PC-3 (cell line): ENCODE results near the gene PLAGL2. TPM values are rescaled to one million over a fixed set of nuclear protein-coding genes. Genes with fewer than 3 reads are reported as not detected.

Experiments used
- ATAC-seq: fragments of 200-7000 bp; cut with Tn5 transposase; 2 replicates; pipeline ENCODE4 v1.9.1; 2020; ENCODE audit warnings: mild to moderate bottlenecking, moderate library complexity
- BruUV-seq: library from RNA; stranded (reverse); fragments of 400-500 nt; replicated peaks from 2 replicates; lab custom pipeline; 2021; lab: Mats Ljungman, UMichigan
- CTCF ChIA-PET: fragments of 300-600 bp; sonication (Branson Sonifier 250); formaldehyde crosslinking; loops from one replicate; lab custom pipeline; 2022; ENCODE audit warnings: antibody characterized with exemption; lab: Charles Lee
- POLR2A ChIA-PET: fragments of 300-600 bp; sonication (Branson Sonifier 250); formaldehyde crosslinking; loops from one replicate; lab custom pipeline; 2022; ENCODE audit warnings: antibody characterized with exemption; ENCODE audit not compliant: unreplicated experiment; lab: Charles Lee
- DNase-seq: peaks from one replicate; pipeline ENCODE4 v3.0.0-alpha.2; 2015
- H2AFZ ChIP-seq: fragments of 300-600 bp; sonication (generic); 2 replicates; pipeline ENCODE4 v1.6.0; 2016; ENCODE audit warnings: antibody characterized with exemption, low read length
- H3F3A ChIP-seq: fragments of 300-600 bp; sonication (generic); one replicate; pipeline ENCODE4 v1.6.0; 2017; ENCODE audit warnings: antibody characterized with exemption, low read length, control low read depth, mild to moderate bottlenecking; ENCODE audit not compliant: unreplicated experiment
- H3K27ac ChIP-seq: fragments of 300-600 bp; sonication (generic); 2 replicates; pipeline ENCODE4 v1.5.1; 2016; ENCODE audit warnings: mild to moderate bottlenecking, low read length
- H3K27me3 ChIP-seq: fragments of 300-600 bp; sonication (generic); 2 replicates; pipeline ENCODE4 v1.6.1; 2016; ENCODE audit warnings: low read length, mixed read lengths
- H3K36me3 ChIP-seq: fragments of 300-600 bp; sonication (generic); 2 replicates; pipeline ENCODE4 v1.6.1; 2016; ENCODE audit warnings: low read depth, mixed run types, low read length, mixed read lengths
- H3K4me1 ChIP-seq: fragments of 300-600 bp; sonication (generic); 2 replicates; pipeline ENCODE4 v1.5.1; 2016; ENCODE audit warnings: low read length; ENCODE audit not compliant: insufficient read depth
- H3K4me2 ChIP-seq: fragments of 300-600 bp; sonication (generic); 2 replicates; pipeline ENCODE4 v1.6.0; 2016; ENCODE audit warnings: low read length
- H3K4me3 ChIP-seq: fragments of 300-600 bp; sonication (generic); 2 replicates; pipeline ENCODE4 v1.5.1; 2016; ENCODE audit warnings: mild to moderate bottlenecking, low read length, mixed read lengths
- H3K79me2 ChIP-seq: fragments of 300-600 bp; sonication (generic); 2 replicates; pipeline ENCODE4 v1.6.1; 2017; ENCODE audit warnings: low read length, mixed read lengths
- H3K9ac ChIP-seq: fragments of 300-600 bp; sonication (generic); 2 replicates; pipeline ENCODE4 v1.6.0; 2016; ENCODE audit warnings: mild to moderate bottlenecking, low read length
- H3K9me2 ChIP-seq: fragments of 300-600 bp; sonication (generic); replicated peaks from 2 replicates; pipeline ENCODE4 v1.6.1; 2016; ENCODE audit warnings: mixed run types, low read length, mixed read lengths
- H3K9me3 ChIP-seq: fragments of 300-600 bp; sonication (generic); 2 replicates; pipeline ENCODE4 v1.6.1; 2016; ENCODE audit warnings: low read length, mixed read lengths
- H4K20me1 ChIP-seq: fragments of 300-600 bp; sonication (generic); 2 replicates; pipeline ENCODE4 v1.6.1; 2016; ENCODE audit warnings: low read length, mixed read lengths
- EZH2 ChIP-seq: fragments of 300-600 bp; sonication (generic); IDR thresholded peaks from one replicate; pipeline ENCODE4 v1.6.1; 2017; ENCODE audit warnings: antibody characterized with exemption, mild to moderate bottlenecking, low read length; ENCODE audit not compliant: unreplicated experiment
- EZH2phosphoT487 ChIP-seq: fragments of 300-600 bp; sonication (generic); IDR thresholded peaks from 2 replicates; pipeline ENCODE4 v1.6.1; 2018; ENCODE audit warnings: mild to moderate bottlenecking, antibody characterized with exemption, low read length, borderline replicate concordance
- intact Hi-C: fragments of 100-400 bp; cut with micrococcal nuclease; formaldehyde crosslinking; loops from 2 replicates; pipeline ENCODE4 v1.9.0; 2023
- total RNA-seq: library from RNA; depleted of rRNA; stranded (reverse); fragments of >200 nt; gene quantifications from 2 replicates; pipeline ENCODE4 v1.2.3, GENCODE V29; 2014
- TF ChIP-seq, protein P1 (sequence below): fragments of 300-600 bp; sonication (generic); conservative IDR thresholded peaks from 2 replicates; pipeline ENCODE4 v1.5.1; 2017; ENCODE audit warnings: antibody characterized with exemption, low read depth, mild to moderate bottlenecking, low read length

PLAGL2 gene
- total RNA-seq, 1 experiment from 2014 or later = 4.4 TPM

DNA sequence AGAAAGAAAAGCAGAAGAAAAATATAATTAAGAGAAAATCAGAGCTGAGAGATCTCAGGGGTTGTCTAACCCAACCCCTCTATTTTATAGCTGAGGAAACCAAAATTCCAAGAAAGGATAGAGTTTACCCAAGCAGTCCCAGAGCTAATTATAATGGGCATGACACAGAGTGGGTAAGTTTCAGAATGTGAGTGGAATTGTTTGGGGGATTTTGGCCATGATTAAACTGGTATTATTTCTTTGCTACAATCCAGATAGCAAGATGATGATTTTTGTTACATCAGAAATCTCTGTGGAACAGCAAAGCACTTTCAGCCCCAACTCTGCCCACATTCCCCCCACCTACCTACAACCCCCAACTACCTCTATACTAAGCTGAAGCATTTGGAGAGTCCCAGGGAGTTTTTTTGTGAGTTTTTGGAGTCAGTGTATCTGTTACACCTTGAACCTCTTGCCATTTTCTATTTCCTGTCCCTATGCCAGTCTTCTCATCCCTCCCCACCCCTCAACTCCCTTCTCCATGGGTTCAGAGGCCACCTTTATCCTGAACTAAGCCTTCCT is 24.9 kb upstream of the PLAGL2 start:
- no peak overlapping the region for H3K4me3 ChIP-seq
- H3K4me1 ChIP-seq = no peaks in the 10 kb centered on the region
- H3K27ac ChIP-seq = no peak overlapping the region
- no peak overlapping the region for H3K4me2 ChIP-seq
- CTCF ChIA-PET = no interaction called here
- TF ChIP-seq, protein P1, sequence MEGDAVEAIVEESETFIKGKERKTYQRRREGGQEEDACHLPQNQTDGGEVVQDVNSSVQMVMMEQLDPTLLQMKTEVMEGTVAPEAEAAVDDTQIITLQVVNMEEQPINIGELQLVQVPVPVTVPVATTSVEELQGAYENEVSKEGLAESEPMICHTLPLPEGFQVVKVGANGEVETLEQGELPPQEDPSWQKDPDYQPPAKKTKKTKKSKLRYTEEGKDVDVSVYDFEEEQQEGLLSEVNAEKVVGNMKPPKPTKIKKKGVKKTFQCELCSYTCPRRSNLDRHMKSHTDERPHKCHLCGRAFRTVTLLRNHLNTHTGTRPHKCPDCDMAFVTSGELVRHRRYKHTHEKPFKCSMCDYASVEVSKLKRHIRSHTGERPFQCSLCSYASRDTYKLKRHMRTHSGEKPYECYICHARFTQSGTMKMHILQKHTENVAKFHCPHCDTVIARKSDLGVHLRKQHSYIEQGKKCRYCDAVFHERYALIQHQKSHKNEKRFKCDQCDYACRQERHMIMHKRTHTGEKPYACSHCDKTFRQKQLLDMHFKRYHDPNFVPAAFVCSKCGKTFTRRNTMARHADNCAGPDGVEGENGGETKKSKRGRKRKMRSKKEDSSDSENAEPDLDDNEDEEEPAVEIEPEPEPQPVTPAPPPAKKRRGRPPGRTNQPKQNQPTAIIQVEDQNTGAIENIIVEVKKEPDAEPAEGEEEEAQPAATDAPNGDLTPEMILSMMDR = no peak
- no peak for TF ChIP-seq EZH2
- POLR2A ChIA-PET = no interaction called here
- peaks cover 55% of the 10 kb centered on the region for H3K36me3 ChIP-seq
- H4K20me1 ChIP-seq = no peaks in the 10 kb centered on the region
- no TSS peak for BruUV-seq
- no peak for DNase-seq
- intact Hi-C loops = no loop called here
- no peaks in the 10 kb centered on the region for H3K27me3 ChIP-seq
- no peak overlapping the region for H2AFZ ChIP-seq
- no peak overlapping the region for H3K9ac ChIP-seq
- ATAC-seq = no peak
- H3K9me3 ChIP-seq = no peaks in the 10 kb centered on the region
- H3K79me2 ChIP-seq = no peaks in the 10 kb centered on the region
- H3K9me2 ChIP-seq = no peaks in the 10 kb centered on the region
- no peaks in the 10 kb centered on the region for H3F3A ChIP-seq

DNA sequence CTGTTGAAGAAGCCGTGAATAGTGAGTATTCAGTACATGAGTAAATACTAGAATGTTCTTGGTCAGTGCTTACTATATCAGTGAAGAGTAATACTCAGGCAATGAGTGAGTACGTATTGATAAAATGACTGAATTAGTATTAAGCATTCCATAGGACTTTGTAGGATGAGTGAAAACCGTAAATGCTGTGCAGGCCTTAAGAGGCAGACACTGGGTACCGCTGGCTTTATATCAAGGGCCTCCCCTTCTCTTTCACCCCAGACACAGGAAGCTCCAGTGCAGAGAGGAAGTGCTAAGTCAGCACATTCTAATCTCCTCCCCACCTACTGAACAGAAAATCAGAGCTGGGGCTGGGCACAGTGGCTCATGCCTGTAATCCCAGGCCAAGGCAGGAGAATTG is 24.3 kb upstream of the PLAGL2 start:
- H3K27ac ChIP-seq = no peak overlapping the region
- H3K4me3 ChIP-seq = no peak overlapping the region
- H4K20me1 ChIP-seq = no peaks in the 10 kb centered on the region
- H3K4me1 ChIP-seq = no peaks in the 10 kb centered on the region
- CTCF ChIA-PET = no interaction called here
- H3F3A ChIP-seq = no peaks in the 10 kb centered on the region
- H3K36me3 ChIP-seq = peaks cover 53% of the 10 kb centered on the region
- no peak for ATAC-seq
- no TSS peak for BruUV-seq
- no peak overlapping the region for H3K9ac ChIP-seq
- H3K9me2 ChIP-seq = no peaks in the 10 kb centered on the region
- H3K9me3 ChIP-seq = no peaks in the 10 kb centered on the region
- H3K79me2 ChIP-seq = no peaks in the 10 kb centered on the region
- TF ChIP-seq EZH2phosphoT487 (no peak), EZH2 (no peak)
- intact Hi-C loops = no loop called here
- no peaks in the 10 kb centered on the region for H3K27me3 ChIP-seq
- POLR2A ChIA-PET = no interaction called here
- H3K4me2 ChIP-seq = no peak overlapping the region
- no peak overlapping the region for H2AFZ ChIP-seq
- no peak for DNase-seq

DNA sequence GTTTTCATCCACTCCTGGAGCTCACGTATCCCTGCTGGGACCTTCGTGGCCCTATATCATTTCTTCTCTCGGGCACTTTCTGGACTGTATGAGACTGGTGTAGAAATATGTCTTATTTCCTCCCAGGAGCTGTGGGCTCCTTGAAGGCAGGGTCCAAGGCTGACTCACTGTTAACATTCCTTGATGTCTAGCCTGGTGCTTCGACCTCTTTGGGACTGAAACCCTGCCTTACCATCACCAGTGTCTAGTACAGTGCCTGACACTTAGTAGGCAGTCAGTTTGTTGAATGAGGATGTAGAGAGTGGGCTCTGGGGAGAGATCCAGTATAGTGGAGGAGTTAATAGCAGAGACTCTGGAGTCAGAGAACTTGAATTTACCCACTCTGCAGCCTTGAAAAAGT is 23.7 kb upstream of the PLAGL2 start:
- no peak for DNase-seq
- Histone ChIP-seq H3K27me3 (no peaks in the 10 kb centered on the region), H4K20me1 (no peaks in the 10 kb centered on the region), H3K27ac (no peak overlapping the region), H2AFZ (no peak overlapping the region), H3K9ac (no peak overlapping the region), H3K4me3 (no peak overlapping the region), H3K4me1 (no peaks in the 10 kb centered on the region), H3F3A (no peaks in the 10 kb centered on the region), H3K36me3 (peaks cover 56% of the 10 kb centered on the region), H3K4me2 (no peak overlapping the region), H3K9me2 (no peaks in the 10 kb centered on the region), H3K79me2 (no peaks in the 10 kb centered on the region), H3K9me3 (no peaks in the 10 kb centered on the region)
- intact Hi-C loops = no loop called here
- ATAC-seq = no peak
- TF ChIP-seq, protein P1 = no peak
- TF ChIP-seq EZH2 (no peak), EZH2phosphoT487 (no peak)
- ChIA-PET POLR2A (no interaction called here), CTCF (no interaction called here)
- no TSS peak for BruUV-seq
